Measurements from ENCODE around the gene HBE1.
"Not testable (repeated sequence)": the region's sequence is repeated elsewhere in the genome, so short reads cannot be mapped to it uniquely, and the experiment has no call there.

Gene HBE1

GRCh38 chr11:5269715-5270147, at the start of gene HBE1:
HBE1 (minus strand) TSS chr11:5269945; CDS start chr11:5269890, 55 bp downstream.
- peak; percentile 17 for DNase-seq

DNA sequence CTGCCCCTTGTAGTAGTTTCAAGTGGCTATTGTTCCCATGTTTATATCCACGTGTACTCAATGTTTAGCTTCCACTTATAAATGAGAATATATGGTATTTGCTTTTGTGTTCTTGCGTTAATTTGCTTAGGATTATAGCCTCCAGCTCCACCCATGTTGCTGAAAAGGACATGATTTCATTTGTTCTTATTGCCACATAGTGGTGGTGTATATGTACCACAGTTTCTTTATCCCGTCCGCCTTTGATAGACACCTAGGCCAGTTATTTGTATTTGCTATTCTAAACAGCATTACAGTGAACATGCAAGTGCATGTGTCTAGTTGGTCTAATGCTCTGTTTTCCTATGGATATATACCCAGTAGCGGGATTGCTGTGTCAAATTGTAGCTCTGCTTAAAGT, 47.5 kb upstream of the HBE1 start:
- no peak for DNase-seq

DNA sequence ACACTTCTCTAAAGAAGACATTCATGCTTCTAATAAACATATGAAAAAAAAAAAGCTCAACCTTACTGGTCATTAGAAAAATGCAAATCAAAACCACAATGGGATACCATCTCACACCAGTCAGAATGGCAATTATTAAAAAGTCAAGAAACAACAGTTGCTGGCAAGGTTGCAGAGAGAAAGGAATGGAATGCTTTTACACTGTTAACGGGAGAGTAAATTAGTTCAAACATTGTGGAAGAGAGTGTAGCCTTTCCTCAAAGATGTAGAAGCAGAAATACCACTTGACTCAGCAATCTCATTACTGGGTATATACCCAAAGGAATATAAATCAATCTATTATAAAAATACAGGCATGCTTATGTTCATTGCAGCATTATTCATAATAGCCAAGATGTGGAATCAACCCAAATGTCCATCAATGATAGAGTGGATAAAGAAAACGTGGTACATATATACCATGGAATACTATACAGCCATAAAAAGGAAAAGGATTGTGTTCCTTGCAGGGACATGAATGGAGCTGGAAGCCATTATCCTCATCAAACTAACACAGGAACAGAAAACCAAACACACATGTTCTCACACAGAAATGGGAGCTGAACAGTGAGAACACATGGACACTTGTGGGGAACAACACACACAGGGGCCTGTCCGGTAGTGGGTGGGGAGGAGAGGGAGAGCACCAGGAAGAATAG, 43.7 kb upstream of the HBE1 start:
- DNase-seq, result not testable (repeated sequence)

- DNase-seq, result no peak
Observed at GRCh38 chr11:5310423-5310822, 40.7 kb upstream of the HBE1 start.

DNA sequence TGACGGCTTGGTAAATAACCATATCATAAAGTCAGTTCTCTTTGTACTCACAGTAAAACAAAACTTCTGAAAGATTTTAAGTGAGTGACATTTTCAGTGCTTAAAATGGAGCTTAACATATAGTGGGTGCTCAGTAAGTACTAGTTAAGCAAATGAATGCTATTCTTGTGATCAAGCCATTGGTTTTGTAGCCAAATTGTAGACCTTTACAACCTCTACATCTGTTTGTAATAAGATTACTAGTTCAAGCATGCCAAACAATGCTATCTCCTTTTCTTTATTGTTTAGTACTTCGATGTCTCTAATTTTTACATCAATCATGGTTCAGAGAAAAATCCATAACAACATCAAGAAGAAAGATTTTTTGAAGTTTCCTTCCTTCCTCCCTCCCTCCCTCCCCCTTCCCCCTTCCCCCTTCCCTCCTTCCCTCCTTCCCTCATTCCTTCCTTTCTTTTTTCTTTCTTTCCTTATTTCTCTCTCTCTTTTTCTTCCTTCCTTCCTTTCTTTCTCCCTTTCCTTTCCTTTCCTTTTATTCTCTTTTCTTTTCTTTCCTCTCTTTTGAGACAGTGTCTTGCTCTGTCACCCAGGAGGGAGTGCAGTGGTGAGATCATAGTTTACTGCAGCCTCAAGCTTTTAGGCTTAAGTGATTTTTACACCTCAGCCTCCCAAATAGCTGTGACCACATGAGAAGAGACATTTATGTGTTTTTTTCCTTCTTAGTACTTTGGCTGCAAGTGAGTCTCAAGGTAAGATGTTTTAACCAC, 37.7 kb upstream of the HBE1 start:
- no peak for DNase-seq

DNA sequence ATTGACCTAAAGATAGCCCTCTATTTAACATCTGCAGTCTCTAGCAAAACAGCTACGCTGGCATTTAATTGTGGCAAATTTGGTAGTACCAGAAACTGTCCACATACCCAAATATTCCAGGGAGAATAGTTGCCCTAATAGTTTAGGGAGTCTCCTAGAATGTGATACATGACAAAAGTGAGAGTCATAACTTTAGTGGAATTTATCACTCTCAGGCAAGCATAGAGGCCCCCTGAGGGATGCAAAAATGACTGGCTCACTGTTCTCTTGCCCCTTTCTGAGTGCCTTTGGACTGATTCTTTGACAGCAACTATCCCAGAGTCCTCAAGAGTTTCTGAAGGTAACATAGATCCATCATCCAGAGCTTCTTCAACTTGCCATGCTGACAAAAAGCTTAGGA, 34.3 kb upstream of the HBE1 start:
- no peak for DNase-seq

- DNase-seq, result no peak
Observed at GRCh38 chr11:5303626-5304025, 33.9 kb upstream of the HBE1 start.

- DNase-seq, result no peak
Observed at GRCh38 chr11:5301846-5302245, 32.1 kb upstream of the HBE1 start, which contains the start of gene OR51B4. OR51B4 (minus strand) TSS chr11:5301946; CDS start chr11:5301946, 0 bp downstream.

DNA sequence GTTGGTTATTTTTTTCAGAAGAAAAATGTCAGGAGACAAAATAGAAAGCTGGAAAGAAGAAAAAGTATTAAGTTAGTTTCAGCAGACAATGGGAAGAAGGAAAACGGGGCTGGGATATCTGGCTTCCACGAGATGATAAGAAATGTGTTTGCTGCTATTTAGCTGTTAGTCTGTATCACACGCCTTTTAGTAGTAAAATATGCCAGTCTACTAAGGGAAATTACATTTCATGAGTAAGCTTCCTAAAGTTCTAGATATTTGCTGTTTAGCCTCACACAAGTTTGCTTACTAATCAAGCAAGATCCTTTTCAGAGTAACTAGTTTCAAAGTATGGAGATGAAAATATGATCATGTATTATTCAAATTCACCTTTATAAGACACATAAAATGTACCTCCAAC, 30.5 kb upstream of the HBE1 start:
- DNase-seq, result no peak

DNA sequence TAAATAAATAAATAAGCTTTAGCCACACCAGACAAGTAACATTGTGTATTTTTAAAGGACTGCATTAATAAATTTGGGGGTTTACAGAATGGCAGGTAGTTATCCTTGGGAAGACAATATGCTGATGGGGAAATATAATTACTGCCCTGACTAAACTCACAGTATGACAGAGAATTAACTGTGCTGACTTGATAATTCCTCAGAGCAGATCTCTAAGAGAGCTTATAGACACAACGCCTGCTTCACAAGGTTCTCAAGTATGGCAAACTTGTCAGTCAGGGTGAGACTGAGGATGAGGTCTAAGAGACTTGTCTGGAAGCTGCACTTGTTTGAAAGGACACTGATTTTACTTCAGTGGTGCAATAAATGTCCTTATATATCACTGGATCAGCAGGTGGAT, 28.7 kb upstream of the HBE1 start:
- DNase-seq, result no peak

DNA sequence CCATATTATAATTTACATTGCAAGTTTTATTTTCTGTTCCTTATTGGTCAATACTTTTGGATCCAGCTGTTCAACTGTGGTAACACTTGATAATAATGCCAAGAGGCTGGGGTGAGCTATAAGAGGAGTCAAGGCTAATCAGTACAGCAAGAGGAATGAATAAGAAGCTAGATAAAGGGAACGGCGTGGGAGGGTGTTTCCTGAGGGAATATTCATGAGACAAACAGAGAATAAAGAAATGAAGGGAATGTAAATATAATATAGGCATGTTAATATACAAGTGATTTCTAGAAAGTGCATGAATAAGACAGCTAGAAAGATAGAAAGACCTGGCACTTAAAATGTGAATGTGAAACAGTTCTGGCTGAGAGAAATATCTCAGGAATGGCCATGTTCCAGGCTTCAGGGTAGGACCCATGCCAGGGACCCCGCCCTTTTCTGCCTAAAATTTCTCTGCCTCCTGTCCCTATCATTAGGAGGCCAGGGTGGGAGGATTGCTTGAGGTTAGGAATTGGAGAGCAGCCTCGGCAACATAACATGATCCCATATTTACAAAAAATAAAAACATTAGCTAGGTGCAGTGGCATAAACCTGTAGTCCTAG, 28.1 kb upstream of the HBE1 start:
- DNase-seq, result no peak

- DNase-seq, result not testable (repeated sequence)
Observed at GRCh38 chr11:5294342-5294995, 24.7 kb upstream of the HBE1 start.

GRCh38 chr11:5293028-5293427, 23.3 kb upstream of the HBE1 start:
- DNase-seq, result no peak

DNA sequence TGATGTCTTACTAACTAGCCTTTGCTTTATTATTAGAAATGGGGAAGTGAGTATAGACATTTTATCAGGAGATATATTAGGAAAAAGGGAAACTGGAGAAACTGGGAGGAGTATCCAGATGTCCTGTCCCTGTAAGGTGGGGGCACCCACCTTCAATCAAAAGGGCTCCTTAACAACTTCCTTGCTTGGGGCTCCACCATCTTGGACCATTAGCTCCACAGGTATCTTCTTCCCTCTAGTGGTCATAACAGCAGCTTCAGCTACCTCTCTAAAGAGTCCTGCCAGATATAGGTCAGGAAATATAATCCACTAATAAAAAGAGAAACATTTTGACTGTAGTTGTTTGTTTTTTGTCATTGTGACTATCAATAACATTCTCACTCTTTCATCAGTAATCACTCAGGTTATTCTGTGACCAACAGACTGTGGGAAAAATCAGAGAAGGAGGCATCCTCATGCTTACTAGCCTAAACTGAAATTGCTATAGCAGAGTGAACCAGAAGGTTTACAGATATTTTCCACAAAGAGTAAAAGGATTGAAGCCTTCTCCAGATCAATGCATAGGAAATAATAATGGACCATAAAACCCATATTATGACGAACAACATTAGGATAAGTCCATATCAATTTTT, 21.6 kb upstream of the HBE1 start:
- DNase-seq, result peak; percentile 7

GRCh38 chr11:5290106-5290505, 20.4 kb upstream of the HBE1 start:
- no peak for DNase-seq

DNA sequence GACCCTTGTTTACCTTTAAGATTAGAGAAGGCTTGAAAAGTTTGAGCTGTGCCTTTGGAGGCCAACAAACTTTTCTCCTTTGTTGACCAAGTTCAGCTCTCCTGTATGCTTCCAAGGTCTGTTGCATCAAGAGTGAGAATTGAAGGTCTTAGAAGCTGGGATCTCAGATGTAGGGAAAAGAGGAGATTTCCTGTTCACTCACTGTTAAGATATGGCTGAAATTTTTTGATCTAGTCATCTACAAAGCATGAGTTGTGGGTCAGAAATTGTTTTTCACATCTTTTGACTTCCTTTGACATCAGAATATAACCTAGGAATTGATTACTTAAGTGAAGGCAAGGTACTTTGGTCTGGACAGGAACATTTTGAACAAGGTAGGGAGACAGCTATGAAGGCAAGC, 20.0 kb upstream of the HBE1 start:
- DNase-seq, result no peak

DNA sequence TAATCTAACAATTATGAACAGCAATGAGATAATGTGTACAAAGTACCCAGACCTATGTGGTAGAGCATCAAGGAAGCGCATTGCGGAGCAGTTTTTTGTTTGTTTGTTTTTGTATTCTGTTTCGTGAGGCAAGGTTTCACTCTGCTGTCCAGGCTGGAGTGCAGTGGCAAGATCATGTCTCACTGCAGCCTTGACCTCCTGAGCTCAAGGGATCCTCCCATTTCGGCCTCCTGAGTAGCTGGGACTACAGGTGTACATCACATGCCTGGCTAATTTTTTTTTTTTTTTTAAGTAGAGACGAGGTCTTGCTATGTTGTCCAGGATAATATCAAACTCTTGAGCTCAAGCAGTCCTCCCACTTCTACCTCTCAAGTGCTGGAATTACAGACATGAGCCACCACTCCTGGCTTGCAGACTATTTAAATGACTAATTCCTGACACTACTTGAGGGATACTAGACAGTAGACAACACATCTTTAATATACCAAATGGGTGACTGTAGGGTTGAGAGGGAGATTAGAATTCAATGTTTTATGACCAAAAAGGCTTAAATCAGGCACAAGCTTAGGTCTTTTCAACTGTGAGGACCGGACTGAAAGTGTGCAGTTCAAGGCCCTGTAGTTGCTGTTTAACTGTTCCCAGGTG, 19.3 kb upstream of the HBE1 start:
- no peak for DNase-seq

GRCh38 chr11:5288108-5288905, 18.6 kb upstream of the HBE1 start:
- DNase-seq, result no peak

DNA sequence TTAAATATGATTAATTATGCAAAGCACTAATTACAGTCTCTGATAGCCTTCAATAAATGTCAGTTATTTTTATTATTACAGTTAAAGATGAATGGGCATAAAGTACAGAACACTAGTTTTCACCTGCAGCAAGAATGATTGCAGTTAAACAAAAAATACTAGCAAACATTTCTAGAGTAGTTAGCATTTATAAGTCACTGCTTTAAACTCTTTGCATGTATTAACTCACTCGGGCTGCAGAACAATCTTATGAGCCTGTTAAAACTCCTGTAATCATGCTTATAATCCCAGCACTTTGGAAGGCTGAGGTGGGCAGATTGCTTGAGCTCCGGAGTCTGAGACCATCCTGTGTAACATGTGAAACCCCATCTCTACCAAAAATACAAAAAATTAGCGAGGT, 17.2 kb upstream of the HBE1 start:
- DNase-seq, result no peak

- no peak for DNase-seq
Observed at GRCh38 chr11:5286351-5286750, 16.6 kb upstream of the HBE1 start.

DNA sequence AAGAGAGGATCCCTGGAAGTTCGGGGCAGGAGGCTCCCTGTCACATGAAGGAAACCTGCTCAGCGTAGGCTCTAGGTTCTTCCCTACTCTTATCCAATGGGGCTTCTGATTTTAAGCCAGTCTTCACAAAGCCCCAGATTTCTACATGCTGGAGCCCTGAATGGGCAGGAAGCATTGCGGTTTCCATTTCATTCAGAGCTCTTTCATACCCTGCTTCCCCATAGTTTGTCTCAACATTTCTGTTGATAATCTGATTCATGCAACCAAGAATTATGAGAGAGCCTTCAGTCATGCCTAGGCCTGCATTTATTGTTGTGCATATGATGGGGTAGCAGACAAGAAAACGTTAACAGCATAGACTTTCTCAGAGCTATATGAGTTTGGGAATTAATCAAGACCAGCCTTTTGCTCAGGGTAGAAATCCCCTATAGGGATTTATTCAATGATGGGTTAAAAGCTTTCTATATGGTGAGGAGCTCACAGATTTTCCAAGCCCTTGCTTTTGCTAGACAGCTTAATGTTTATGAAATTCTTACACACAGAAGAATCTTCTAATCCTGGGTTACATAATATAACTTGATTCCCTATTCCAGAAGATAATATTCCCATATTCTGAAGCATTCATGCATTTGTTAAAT, 16.1 kb upstream of the HBE1 start:
- no peak for DNase-seq
